GM21381 (cell line): Measurements from ENCODE around the gene TSR1.

Experiments used
- ATAC-seq: cut with Tn5 transposase; IDR thresholded peaks from one replicate; pipeline ENCODE4 v1.9.1; 2021; ENCODE audit warnings: mild to moderate bottlenecking, moderate library complexity; ENCODE audit not compliant: unreplicated experiment

The TSR1 gene

GRCh38 chr17:2289878-2290478, 46.3 kb downstream of the TSR1 start:
- no peak for ATAC-seq

DNA sequence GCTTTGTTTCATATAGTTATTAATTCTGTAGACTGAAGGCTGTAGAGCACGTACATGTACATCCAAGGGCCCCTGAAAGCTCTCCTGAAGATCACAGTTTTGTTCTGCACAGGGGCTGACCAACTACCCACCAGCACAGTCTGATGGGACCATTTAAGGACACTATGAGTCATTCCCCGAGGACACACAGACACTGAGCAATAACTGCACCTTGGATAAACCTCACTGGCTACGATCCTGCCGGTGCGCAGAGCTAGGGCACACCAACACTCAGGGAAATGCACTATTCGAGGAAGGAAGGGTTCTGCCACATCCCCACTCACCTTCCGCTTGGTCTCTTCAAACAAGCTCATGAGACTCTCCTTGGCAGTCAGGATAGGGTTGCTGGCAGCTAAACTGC, 53.0 kb downstream of the TSR1 start:
- ATAC-seq: no peak

DNA sequence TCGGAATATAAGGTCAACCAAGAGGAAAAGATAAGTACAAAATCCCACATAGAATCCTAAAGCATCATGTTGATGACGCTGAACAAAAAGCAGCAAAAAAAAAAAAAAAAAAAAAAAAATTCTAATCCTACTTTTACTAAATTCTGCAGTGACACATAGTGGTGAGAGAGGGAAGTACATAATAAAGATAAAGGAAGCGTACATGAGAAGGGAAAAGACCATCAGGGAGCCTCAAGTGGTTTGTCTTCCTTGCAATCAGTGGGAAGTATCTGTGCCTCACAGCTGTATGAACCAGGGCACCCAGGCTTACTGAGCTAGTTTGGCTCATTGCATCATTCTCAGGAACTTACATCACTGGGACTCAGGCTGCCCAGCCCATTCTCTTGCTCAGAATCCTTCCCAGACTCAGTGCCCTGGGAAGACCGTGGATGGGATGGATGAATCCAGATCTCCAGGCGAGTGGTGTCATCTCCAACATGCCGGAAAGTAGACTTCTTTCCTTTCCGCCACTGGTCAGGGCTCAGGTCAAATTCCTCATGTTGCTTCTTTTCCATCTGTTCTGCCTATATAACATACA, 53.9 kb downstream of the TSR1 start:
- ATAC-seq: no peak

- ATAC-seq: no peak
These were observed 56.5 kb downstream of the TSR1 start for GRCh38 chr17:2279707-2280106.

DNA sequence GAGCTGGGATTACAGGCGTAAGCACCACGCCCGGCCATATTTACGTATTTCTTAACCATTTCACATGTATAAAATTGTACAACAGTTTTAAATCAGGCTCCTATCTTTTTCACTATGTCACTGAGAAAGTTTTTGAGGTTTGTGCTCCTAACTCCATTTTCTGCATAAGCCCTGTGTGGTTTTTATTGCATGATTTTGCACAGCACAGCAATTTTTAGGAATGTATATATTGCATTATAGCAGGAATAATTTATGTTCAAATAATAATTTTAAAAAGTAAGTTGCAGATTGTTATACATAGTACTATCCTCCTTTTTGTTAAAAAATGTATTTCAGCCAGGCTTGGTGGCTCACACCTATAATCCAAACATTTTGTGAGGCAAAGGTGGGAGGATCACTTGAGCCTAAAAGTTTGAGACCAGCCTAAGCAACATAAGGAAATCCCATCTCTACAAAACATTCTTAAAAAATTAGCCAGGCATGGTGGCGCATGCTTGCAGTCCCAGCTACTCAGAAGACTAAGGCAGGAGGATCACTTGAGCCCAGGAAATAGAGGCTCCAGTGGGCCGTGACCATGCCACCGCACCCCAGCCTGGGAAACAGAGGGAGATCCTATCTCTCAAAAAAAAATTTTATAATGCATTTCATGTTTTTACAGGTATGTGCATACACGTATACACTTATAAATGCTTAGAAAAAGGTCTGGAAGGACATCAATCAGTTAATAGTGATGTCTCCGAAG, 58.7 kb downstream of the TSR1 start:
- ATAC-seq: no peak

DNA sequence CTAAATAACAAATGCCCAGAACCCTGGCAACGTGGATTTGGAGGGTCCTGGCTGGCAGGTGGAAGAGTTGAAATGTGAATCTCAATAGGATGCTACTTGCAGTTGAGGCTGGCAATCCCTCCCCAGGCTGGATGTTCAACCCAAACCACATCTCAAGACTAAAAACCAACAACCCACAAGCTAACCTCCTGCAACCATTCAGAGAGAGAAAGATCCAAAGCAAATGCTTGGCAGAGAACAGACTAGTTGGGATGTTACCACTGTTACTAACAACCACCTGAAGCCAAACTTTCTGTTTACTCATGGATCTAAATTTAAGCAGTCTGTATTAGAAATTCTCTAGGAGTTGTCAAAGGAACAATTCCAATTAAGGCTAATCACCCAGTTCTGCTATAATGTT, 60.5 kb downstream of the TSR1 start:
- ATAC-seq: no peak

- no peak for ATAC-seq
These were observed 61.8 kb downstream of the TSR1 start for GRCh38 chr17:2274414-2274813.
